ENCODE measurements around the gene C1QA. TPM values are rescaled to one million over a fixed set of nuclear protein-coding genes. Genes with fewer than 3 reads are reported as not detected.

Gene C1QA
- total RNA-seq, 1 experiment from 2014 or later, result not detected

DNA sequence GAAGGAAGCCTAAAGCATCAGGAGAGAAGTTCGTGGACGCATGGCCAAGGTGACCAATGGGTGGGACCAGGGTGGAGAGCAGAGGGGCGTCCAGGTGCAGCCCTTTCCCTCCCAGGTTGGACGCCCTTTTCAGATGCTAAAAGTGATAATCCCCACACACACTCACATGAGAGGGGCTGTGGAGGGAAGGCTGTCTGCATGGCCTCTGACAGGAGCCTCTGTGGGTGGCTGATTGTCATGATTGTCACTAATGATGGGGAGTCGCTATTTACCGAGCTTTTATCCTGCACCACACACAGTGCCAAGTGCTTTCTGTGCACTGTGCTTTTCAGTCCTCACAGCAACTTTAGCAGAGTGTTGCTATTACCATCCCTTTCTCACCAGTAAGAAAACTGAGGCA is 27.1 kb upstream of the C1QA start:
- Histone ChIP-seq H3K27me3 (ENCODE audit: insufficient read depth, low read depth) (peaks cover 74% of the 10 kb centered on the region), H3K79me2 (ENCODE audit: low read depth) (no peaks in the 10 kb centered on the region), H3K36me3 (ENCODE audit: low read depth) (no peaks in the 10 kb centered on the region), H3K4me3 (no peak overlapping the region), H3F3A (ENCODE audit: insufficient read depth, low read depth) (no peaks in the 10 kb centered on the region), H3K4me1 (replicated peaks; ENCODE audit: insufficient read depth) (no peaks in the 10 kb centered on the region), H3K9me2 (ENCODE audit: insufficient read depth) (no peaks in the 10 kb centered on the region), H3K27ac (no peak overlapping the region), H3K9me3 (ENCODE audit: insufficient read depth, low read depth) (no peaks in the 10 kb centered on the region), H4K20me1 (ENCODE audit: insufficient read depth) (no peaks in the 10 kb centered on the region), H2AFZ (no peak overlapping the region), H3K4me2 (no peak overlapping the region)
- POLR2A ChIA-PET (ENCODE audit: unreplicated experiment), result no interaction called here
- CTCF ChIA-PET, result no interaction called here
- TF ChIP-seq, protein P1, sequence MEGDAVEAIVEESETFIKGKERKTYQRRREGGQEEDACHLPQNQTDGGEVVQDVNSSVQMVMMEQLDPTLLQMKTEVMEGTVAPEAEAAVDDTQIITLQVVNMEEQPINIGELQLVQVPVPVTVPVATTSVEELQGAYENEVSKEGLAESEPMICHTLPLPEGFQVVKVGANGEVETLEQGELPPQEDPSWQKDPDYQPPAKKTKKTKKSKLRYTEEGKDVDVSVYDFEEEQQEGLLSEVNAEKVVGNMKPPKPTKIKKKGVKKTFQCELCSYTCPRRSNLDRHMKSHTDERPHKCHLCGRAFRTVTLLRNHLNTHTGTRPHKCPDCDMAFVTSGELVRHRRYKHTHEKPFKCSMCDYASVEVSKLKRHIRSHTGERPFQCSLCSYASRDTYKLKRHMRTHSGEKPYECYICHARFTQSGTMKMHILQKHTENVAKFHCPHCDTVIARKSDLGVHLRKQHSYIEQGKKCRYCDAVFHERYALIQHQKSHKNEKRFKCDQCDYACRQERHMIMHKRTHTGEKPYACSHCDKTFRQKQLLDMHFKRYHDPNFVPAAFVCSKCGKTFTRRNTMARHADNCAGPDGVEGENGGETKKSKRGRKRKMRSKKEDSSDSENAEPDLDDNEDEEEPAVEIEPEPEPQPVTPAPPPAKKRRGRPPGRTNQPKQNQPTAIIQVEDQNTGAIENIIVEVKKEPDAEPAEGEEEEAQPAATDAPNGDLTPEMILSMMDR (conservative IDR thresholded peaks at IDR 0.05), result no peak
- TF ChIP-seq EZH2 (IDR thresholded peaks at IDR 0.05; ENCODE audit: low read depth), result no peak
- no peak for DNase-seq
- no TSS peak for BruUV-seq (replicated peaks)
- intact Hi-C loops (cut with micrococcal nuclease; ENCODE audit: unreplicated experiment), result no loop called here

DNA sequence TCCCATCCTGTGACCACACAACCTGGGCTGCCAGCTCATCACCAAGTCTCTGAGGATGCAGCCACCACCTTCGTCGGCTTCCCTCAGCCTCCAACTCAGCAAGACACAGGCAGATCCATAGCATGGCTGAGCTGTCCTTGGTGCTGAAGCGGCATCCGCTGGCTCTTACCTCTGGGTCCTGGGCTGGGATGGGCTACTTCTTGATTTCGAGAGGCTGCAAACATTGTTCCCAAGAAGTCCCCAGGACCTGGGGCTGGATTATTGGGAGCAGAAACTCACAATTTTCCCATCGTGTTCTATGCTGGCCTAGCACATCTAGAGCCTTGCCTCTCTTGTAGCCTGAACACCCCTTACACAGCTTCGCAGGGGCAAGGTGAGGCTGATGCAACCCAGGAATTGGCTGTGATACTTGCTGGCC is 24.9 kb upstream of the C1QA start:
- Histone ChIP-seq H3K27ac (no peak overlapping the region), H3K79me2 (ENCODE audit: low read depth) (no peaks in the 10 kb centered on the region), H3K4me2 (no peak overlapping the region), H3K4me1 (replicated peaks; ENCODE audit: insufficient read depth) (no peaks in the 10 kb centered on the region), H3K9me2 (ENCODE audit: insufficient read depth) (no peaks in the 10 kb centered on the region), H2AFZ (no peak overlapping the region), H3K9me3 (ENCODE audit: insufficient read depth, low read depth) (no peaks in the 10 kb centered on the region), H3K4me3 (no peak overlapping the region), H3F3A (ENCODE audit: insufficient read depth, low read depth) (no peaks in the 10 kb centered on the region), H3K36me3 (ENCODE audit: low read depth) (no peaks in the 10 kb centered on the region), H3K27me3 (ENCODE audit: insufficient read depth, low read depth) (peaks cover 72% of the 10 kb centered on the region), H4K20me1 (ENCODE audit: insufficient read depth) (no peaks in the 10 kb centered on the region)
- DNase-seq, result peak; percentile 43 to 53
- POLR2A ChIA-PET (ENCODE audit: unreplicated experiment), result interaction anchor here (0.7 kb wide), 1 partner anchor 159 kb away, joined by 3 read pairs; no protein-coding TSS in a partner anchor
- no peak for TF ChIP-seq EZH2 (IDR thresholded peaks at IDR 0.05; ENCODE audit: low read depth)
- TF ChIP-seq, protein P1 (conservative IDR thresholded peaks at IDR 0.05), result no peak
- BruUV-seq (replicated peaks), result no TSS peak
- intact Hi-C loops (cut with micrococcal nuclease; ENCODE audit: unreplicated experiment), result no loop called here
- CTCF ChIA-PET, result no interaction called here

DNA sequence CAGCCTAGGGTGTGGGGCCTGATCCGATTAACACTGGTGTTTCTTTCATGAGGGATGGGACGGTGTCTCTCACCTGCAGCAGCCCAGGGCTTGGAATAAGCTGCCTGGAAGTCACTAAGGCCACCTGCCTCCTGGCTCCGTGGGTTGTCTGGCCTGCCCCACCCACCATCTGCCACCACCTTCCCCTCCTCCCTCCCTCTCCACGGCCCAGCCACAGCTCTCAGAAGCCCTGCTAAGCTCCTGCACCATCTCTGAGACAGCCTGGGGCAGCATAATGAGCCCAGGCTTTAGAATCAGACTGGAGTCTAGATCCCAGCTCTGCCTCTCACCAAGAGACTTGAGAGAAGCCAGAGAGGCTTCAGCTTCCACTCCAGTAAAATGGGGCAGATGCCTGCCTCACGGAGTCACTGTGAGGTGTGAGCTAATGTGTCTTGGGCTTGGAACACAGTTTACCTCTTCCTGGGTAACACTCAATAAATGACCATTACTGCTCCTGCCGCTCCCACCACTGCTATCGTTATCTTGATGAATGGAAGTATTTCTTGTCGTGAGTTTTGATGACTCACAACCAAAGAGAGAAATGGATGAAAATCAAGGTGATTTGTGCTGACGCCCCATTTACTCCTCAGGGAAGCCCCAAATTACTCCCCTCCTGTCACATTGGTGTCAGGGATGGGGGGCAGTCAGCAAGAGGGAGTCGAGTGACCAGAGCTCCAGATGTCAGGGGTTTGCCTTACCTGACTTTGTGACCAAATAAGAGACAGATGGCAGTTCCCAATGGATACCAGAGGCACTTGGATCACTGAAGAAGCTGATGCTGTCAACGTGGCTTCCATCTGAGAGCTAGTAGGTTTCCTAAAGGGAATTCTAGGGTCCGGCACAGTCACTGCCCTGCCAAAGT is 23.5 kb upstream of the C1QA start:
- H3K36me3 ChIP-seq (ENCODE audit: low read depth), result no peaks in the 10 kb centered on the region
- H3F3A ChIP-seq (ENCODE audit: insufficient read depth, low read depth), result no peaks in the 10 kb centered on the region
- no peaks in the 10 kb centered on the region for H3K79me2 ChIP-seq (ENCODE audit: low read depth)
- H4K20me1 ChIP-seq (ENCODE audit: insufficient read depth), result no peaks in the 10 kb centered on the region
- no TSS peak for BruUV-seq (replicated peaks)
- H3K9me2 ChIP-seq (ENCODE audit: insufficient read depth), result no peaks in the 10 kb centered on the region
- POLR2A ChIA-PET (ENCODE audit: unreplicated experiment), result interaction anchor here (0.6 kb wide), 1 partner anchor 595 kb away, joined by 4 read pairs; no protein-coding TSS in a partner anchor
- H3K27ac ChIP-seq, result no peak overlapping the region
- intact Hi-C loops (cut with micrococcal nuclease; ENCODE audit: unreplicated experiment), result no loop called here
- H3K4me2 ChIP-seq, result no peak overlapping the region
- H2AFZ ChIP-seq, result no peak overlapping the region
- H3K27me3 ChIP-seq (ENCODE audit: insufficient read depth, low read depth), result peaks cover 74% of the 10 kb centered on the region
- no peaks in the 10 kb centered on the region for H3K4me1 ChIP-seq (replicated peaks; ENCODE audit: insufficient read depth)
- no peak for TF ChIP-seq EZH2 (IDR thresholded peaks at IDR 0.05; ENCODE audit: low read depth)
- TF ChIP-seq, protein P1 (conservative IDR thresholded peaks at IDR 0.05), result no peak
- H3K4me3 ChIP-seq, result no peak overlapping the region
- CTCF ChIA-PET, result no interaction called here
- no peaks in the 10 kb centered on the region for H3K9me3 ChIP-seq (ENCODE audit: insufficient read depth, low read depth)
- DNase-seq, result no peak
